HL-60 (cell line): ENCODE measurements around the gene LAMC2.
"Not testable (repeated sequence)": the region's sequence is repeated elsewhere in the genome, so short reads cannot be mapped to it uniquely, and the experiment has no call there.

Experiments used
- DNase-seq, 2 experiments: peaks; one replicate each; pipeline ENCODE4 v3.0.0-alpha.2; 2010 to 2020; ENCODE audit warnings: low read depth in 1 of 2, low spot score in 1 of 2
- H3K27ac ChIP-seq: fragments of 250-450 bp; sonication (Bioruptor Pico); replicated peaks from 2 replicates; pipeline ENCODE4 v1.5.1; 2020; ENCODE audit warnings: mild to moderate bottlenecking, moderate library complexity
- H3K27me3 ChIP-seq: fragments of 250-450 bp; sonication (Bioruptor Pico); 2 replicates; pipeline ENCODE4 v1.5.1; 2021; ENCODE audit warnings: mild to moderate bottlenecking, moderate library complexity; ENCODE audit not compliant: insufficient read depth, poor library complexity, severe bottlenecking
- H3K4me3 ChIP-seq: replicated peaks from 2 replicates; pipeline ENCODE4 v1.5.1; 2011; ENCODE audit warnings: mild to moderate bottlenecking, control low read depth, low read length; ENCODE audit not compliant: insufficient read depth
- GABPA ChIP-seq: IDR thresholded peaks from 2 replicates; pipeline ENCODE4 v1.6.1; 2012; ENCODE audit warnings: low read depth
- POLR2AphosphoS5 ChIP-seq: IDR thresholded peaks from 2 replicates; pipeline ENCODE4 v1.6.1; 2012; ENCODE audit warnings: low read depth
- SPI1 ChIP-seq: IDR thresholded peaks from 2 replicates; pipeline ENCODE4 v1.6.1; 2012; ENCODE audit warnings: low read depth, mild to moderate bottlenecking, borderline replicate concordance
- TF ChIP-seq, protein P1 (sequence below): IDR thresholded peaks from one replicate; pipeline ENCODE4 v1.5.1; 2011; ENCODE audit warnings: low read length, control low read depth, inconsistent platforms; ENCODE audit not compliant: insufficient read depth
- TF ChIP-seq, protein P2 (sequence below): IDR thresholded peaks from 2 replicates; pipeline ENCODE4 v1.6.1; 2012; ENCODE audit warnings: low read depth; ENCODE audit not compliant: insufficient replicate concordance

LAMC2 gene

DNA sequence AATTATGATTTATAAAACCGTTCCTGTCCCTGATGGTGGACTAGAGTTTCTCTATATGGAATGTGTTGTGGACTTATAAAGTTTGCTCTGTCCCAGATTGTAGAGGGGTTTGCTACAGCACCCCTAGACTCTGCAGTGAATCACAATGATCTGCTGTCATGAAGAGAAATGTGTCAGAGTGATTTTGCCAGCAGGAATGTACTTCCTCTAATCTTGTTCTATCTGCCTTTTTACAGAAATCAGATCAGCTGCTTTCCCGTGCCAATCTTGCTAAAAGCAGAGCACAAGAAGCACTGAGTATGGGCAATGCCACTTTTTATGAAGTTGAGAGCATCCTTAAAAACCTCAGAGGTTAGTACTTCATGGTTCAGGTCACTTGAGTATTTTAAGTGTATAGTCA is 52.0 kb downstream of the LAMC2 start:
- Histone ChIP-seq H3K4me3 (no peak overlapping the region), H3K27ac (no peak overlapping the region), H3K27me3 (no peaks in the 10 kb centered on the region)
- no peak for DNase-seq
- TF ChIP-seq, protein P1, sequence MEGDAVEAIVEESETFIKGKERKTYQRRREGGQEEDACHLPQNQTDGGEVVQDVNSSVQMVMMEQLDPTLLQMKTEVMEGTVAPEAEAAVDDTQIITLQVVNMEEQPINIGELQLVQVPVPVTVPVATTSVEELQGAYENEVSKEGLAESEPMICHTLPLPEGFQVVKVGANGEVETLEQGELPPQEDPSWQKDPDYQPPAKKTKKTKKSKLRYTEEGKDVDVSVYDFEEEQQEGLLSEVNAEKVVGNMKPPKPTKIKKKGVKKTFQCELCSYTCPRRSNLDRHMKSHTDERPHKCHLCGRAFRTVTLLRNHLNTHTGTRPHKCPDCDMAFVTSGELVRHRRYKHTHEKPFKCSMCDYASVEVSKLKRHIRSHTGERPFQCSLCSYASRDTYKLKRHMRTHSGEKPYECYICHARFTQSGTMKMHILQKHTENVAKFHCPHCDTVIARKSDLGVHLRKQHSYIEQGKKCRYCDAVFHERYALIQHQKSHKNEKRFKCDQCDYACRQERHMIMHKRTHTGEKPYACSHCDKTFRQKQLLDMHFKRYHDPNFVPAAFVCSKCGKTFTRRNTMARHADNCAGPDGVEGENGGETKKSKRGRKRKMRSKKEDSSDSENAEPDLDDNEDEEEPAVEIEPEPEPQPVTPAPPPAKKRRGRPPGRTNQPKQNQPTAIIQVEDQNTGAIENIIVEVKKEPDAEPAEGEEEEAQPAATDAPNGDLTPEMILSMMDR: no peak
- TF ChIP-seq POLR2AphosphoS5: no peak

DNA sequence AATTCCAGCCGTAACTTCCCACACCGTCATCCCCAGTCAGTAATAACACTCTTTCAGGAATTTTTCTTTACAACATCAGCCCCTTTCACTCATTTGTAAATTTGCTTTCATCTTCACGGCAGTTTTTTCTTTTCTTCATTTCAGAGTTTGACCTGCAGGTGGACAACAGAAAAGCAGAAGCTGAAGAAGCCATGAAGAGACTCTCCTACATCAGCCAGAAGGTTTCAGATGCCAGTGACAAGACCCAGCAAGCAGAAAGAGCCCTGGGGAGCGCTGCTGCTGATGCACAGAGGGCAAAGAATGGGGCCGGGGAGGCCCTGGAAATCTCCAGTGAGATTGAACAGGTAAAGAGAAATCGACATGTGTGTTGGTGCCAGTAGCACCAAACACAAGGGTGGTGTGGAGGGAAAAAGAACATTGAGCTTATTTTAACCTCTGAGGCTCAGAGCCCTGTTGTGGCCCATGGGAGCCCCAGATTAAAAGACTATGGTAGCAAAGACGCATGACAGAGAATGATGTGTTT is 53.2 kb downstream of the LAMC2 start:
- no peaks in the 10 kb centered on the region for H3K27me3 ChIP-seq
- DNase-seq: no peak
- H3K4me3 ChIP-seq: no peak overlapping the region
- no peak overlapping the region for H3K27ac ChIP-seq
- TF ChIP-seq SPI1: no peak
- TF ChIP-seq GABPA: no peak
- TF ChIP-seq, protein P2, sequence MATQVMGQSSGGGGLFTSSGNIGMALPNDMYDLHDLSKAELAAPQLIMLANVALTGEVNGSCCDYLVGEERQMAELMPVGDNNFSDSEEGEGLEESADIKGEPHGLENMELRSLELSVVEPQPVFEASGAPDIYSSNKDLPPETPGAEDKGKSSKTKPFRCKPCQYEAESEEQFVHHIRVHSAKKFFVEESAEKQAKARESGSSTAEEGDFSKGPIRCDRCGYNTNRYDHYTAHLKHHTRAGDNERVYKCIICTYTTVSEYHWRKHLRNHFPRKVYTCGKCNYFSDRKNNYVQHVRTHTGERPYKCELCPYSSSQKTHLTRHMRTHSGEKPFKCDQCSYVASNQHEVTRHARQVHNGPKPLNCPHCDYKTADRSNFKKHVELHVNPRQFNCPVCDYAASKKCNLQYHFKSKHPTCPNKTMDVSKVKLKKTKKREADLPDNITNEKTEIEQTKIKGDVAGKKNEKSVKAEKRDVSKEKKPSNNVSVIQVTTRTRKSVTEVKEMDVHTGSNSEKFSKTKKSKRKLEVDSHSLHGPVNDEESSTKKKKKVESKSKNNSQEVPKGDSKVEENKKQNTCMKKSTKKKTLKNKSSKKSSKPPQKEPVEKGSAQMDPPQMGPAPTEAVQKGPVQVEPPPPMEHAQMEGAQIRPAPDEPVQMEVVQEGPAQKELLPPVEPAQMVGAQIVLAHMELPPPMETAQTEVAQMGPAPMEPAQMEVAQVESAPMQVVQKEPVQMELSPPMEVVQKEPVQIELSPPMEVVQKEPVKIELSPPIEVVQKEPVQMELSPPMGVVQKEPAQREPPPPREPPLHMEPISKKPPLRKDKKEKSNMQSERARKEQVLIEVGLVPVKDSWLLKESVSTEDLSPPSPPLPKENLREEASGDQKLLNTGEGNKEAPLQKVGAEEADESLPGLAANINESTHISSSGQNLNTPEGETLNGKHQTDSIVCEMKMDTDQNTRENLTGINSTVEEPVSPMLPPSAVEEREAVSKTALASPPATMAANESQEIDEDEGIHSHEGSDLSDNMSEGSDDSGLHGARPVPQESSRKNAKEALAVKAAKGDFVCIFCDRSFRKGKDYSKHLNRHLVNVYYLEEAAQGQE: no peak
- TF ChIP-seq, protein P1: no peak
- no peak for TF ChIP-seq POLR2AphosphoS5

DNA sequence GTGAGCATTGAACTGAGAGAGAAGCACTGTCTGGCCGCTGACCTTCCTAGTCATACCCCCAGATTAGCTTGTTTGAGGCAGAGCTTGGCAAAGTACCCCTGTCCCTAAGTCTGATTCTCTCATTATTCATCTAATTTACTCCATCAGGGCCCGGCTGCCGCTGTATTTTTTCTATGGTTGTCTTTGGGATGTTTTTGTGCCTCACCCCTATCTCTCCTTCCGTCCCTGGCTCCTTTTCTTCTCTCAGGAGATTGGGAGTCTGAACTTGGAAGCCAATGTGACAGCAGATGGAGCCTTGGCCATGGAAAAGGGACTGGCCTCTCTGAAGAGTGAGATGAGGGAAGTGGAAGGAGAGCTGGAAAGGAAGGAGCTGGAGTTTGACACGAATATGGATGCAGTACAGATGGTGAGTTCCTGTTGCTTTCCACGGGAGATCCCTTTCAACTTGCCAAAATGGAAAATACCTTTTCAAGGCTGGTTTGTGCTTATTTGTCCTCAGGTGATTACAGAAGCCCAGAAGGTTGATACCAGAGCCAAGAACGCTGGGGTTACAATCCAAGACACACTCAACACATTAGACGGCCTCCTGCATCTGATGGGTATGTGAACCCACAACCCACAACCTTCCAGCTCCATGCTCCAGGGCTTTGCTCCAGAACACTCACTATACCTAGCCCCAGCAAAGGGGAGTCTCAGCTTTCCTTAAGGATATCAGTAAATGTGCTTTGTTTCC is 53.9 kb downstream of the LAMC2 start:
- Histone ChIP-seq H3K4me3 (no peak overlapping the region), H3K27me3 (no peaks in the 10 kb centered on the region), H3K27ac (no peak overlapping the region)
- DNase-seq: no peak
- no peak for TF ChIP-seq POLR2AphosphoS5
- TF ChIP-seq, protein P2: no peak
- TF ChIP-seq SPI1: no peak

DNA sequence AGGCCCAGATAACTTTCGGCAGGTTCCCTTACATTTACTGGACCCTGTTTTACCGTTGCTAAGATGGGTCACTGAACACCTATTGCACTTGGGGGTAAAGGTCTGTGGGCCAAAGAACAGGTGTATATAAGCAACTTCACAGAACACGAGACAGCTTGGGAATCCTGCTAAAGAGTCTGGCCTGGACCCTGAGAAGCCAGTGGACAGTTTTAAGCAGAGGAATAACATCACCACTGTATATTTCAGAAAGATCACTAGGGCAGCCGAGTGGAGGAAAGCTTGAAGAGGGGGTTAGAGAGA is 54.4 kb downstream of the LAMC2 start:
- H3K27me3 ChIP-seq: no peaks in the 10 kb centered on the region
- no peak for DNase-seq
- no peak overlapping the region for H3K4me3 ChIP-seq
- TF ChIP-seq, protein P1: no peak
- TF ChIP-seq, protein P2: no peak
- TF ChIP-seq POLR2AphosphoS5 (no peak), SPI1 (no peak), GABPA (no peak)
- no peak overlapping the region for H3K27ac ChIP-seq

DNA sequence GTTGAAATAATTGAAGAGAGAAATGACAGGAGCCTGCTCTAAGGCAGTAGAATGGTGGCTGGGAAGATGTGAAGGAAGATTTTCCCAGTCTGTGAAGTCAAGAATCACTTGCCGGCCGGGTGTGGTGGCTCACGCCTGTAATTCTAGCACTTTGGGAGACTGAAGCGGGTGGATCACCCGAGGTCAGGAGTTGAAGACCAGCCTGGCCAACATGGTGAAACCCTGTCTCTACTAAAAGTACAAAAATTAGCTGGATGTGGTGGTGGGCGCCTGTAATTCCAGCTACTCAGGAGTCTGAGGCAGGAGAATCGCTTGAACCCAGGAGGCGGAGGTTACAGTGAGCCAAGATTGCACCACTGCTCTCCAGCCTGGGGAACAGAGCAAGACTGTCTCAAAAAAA is 54.8 kb downstream of the LAMC2 start:
- not testable (repeated sequence) for H3K27ac ChIP-seq, DNase-seq, H3K4me3 ChIP-seq, H3K27me3 ChIP-seq
